GM12872 (cell line): ENCODE results near the gene RAB6B.

Source experiments
- CTCF ChIP-seq: IDR thresholded peaks from 3 replicates; pipeline ENCODE4 v1.5.1; 2011; ENCODE audit warnings: low read depth, mild to moderate bottlenecking, low read length, moderate library complexity; ENCODE audit not compliant: insufficient read depth

RAB6B gene

GRCh38 chr3:133830071-133830470 is 65.6 kb downstream of the RAB6B start:
- no peak for TF ChIP-seq CTCF

- TF ChIP-seq CTCF = no peak
Measured at GRCh38 chr3:133829310-133829707, 66.4 kb downstream of the RAB6B start.

- no peak for TF ChIP-seq CTCF
Measured at GRCh38 chr3:133828576-133829309, 66.9 kb downstream of the RAB6B start.

GRCh38 chr3:133827684-133828083 is 68.0 kb downstream of the RAB6B start:
- no peak for TF ChIP-seq CTCF

- no peak for TF ChIP-seq CTCF
Measured at GRCh38 chr3:133827136-133827535, 68.5 kb downstream of the RAB6B start.

GRCh38 chr3:133825969-133826727 is 69.5 kb downstream of the RAB6B start:
- no peak for TF ChIP-seq CTCF

GRCh38 chr3:133824961-133825485 is 70.7 kb downstream of the RAB6B start:
- no peak for TF ChIP-seq CTCF
